ENCODE measurements around the gene U2AF2.
"Not testable (repeated sequence)": the region's sequence is repeated elsewhere in the genome, so short reads cannot be mapped to it uniquely, and the experiment has no call there.

U2AF2 gene

GRCh38 chr19:55692681-55693081 lies 37.8 kb downstream of the U2AF2 start:
- DNase-seq: no peak

GRCh38 chr19:55693336-55693974 lies 38.6 kb downstream of the U2AF2 start:
- DNase-seq: no peak

GRCh38 chr19:55694241-55694655 lies 39.4 kb downstream of the U2AF2 start:
- DNase-seq: no peak

- DNase-seq: no peak
Measured at GRCh38 chr19:55694656-55695491, 40.0 kb downstream of the U2AF2 start.

- no peak for DNase-seq
Measured at GRCh38 chr19:55695511-55696290, 40.9 kb downstream of the U2AF2 start.

GRCh38 chr19:55696301-55697068 lies 41.6 kb downstream of the U2AF2 start:
- DNase-seq: no peak

GRCh38 chr19:55697069-55697440 lies 42.2 kb downstream of the U2AF2 start:
- no peak for DNase-seq

- DNase-seq: no peak
Measured at GRCh38 chr19:55697698-55698097, 42.9 kb downstream of the U2AF2 start.

GRCh38 chr19:55698256-55698655 lies 43.4 kb downstream of the U2AF2 start:
- DNase-seq: no peak

- no peak for DNase-seq
Measured at GRCh38 chr19:55699221-55699620, 44.4 kb downstream of the U2AF2 start.

- no peak for DNase-seq
Measured at GRCh38 chr19:55700813-55701212, 46.0 kb downstream of the U2AF2 start.

GRCh38 chr19:55702131-55702627 lies 47.3 kb downstream of the U2AF2 start:
- DNase-seq: no peak

GRCh38 chr19:55703790-55704215 lies 49.0 kb downstream of the U2AF2 start:
- no peak for DNase-seq

- DNase-seq: no peak
Measured at GRCh38 chr19:55704494-55705245, 49.8 kb downstream of the U2AF2 start.

GRCh38 chr19:55705972-55706371 lies 51.1 kb downstream of the U2AF2 start:
- DNase-seq: no peak

- no peak for DNase-seq
Measured at GRCh38 chr19:55711719-55712118, 56.9 kb downstream of the U2AF2 start.

- DNase-seq: no peak
Measured at GRCh38 chr19:55712804-55713631, 58.2 kb downstream of the U2AF2 start.

- no peak for DNase-seq
Measured at GRCh38 chr19:55716531-55716930, 61.7 kb downstream of the U2AF2 start.

GRCh38 chr19:55717251-55717650 lies 62.4 kb downstream of the U2AF2 start:
- no peak for DNase-seq

GRCh38 chr19:55717879-55718711 lies 63.3 kb downstream of the U2AF2 start:
- not testable (repeated sequence) for DNase-seq
